Measurements from ENCODE around the gene PRKAR2A.
A peak's percentile ranks its signal among the peaks of the same experiment; 100 is the strongest.
"Not testable (repeated sequence)": the region's sequence is repeated elsewhere in the genome, so short reads cannot be mapped to it uniquely, and the experiment has no call there.

Gene PRKAR2A

GRCh38 chr3:48789665-48790064, 58.0 kb downstream of the PRKAR2A start:
- intact Hi-C loops (cut with DNase I) = no loop called here
- no peak for DNase-seq

- intact Hi-C loops (cut with DNase I) = no loop called here
- DNase-seq = no peak
Observed at GRCh38 chr3:48788544-48789162, 59.0 kb downstream of the PRKAR2A start.

DNA sequence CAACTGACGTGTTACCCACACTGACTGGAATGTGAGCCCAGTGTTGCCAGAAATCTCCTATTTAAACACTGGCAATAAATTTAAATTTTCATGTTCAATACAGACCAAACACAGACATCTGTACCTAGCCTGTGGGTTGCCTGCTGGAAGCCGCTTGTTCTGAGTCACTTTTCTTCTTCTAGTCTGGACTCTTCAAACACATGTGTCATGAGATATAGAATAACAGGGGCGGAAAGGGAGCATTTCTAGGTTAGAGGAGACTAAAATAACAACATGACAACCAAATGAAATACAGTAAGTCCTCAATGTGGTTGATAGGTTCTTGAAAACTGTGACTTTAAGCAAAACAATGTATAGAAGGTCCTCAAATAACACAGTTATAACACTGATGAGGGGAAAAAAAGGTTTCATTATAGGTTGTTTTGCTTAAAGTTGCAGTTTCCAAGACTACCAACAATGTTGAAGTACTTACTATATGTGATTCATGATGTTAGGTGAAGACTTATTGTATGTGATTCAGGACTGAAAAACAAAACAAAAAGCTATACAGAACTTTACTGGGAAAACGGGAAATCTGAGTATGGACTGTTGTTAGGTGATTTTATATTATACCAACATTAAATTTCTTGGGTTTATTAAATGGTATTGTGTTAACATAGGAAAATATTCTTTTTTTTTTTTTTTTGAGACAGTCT, 63.1 kb downstream of the PRKAR2A start:
- intact Hi-C loops (cut with DNase I) = no loop called here
- DNase-seq = no peak

DNA sequence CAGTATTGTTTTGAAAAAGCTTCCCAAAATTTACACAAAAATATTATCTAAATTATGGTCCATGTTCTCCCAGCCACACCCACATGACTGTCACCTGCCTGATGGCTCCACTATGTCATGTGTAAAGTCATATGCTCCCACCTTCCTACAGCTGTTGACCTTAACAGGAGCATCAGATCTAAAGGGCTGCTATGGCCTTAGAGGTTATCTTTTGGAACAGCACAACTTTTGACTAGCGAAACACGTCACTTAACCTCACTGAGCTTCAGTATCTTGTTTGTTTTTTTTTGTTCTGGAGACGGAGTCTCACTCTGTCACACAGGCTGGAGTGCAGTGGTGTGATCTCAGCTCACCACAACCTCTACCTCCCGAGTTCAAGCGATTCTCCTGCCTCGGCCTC, 64.4 kb downstream of the PRKAR2A start:
- DNase-seq = no peak
- intact Hi-C loops (cut with DNase I) = no loop called here

- intact Hi-C loops (cut with DNase I) = no loop called here
- no peak for DNase-seq
Observed at GRCh38 chr3:48782046-48782445, 65.6 kb downstream of the PRKAR2A start.

DNA sequence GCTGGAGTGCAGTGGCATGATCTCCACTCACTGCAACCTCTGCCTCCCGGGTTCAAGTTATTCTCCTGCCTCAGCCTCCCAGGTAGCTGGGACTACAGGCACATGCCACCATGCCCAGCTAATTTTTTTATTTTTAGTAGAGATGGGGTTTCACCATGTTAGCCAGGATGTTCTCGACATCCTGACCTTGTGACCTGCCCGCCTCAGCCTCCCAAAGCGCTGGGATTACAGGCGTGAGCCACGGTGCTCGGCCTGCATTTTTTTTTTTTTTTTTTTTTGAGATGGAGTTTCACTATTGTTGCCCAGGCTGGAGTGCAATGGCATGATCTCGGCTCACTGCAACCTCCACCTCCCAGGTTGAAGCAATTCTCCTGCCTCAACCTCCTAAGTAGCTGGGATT, 69.1 kb downstream of the PRKAR2A start:
- DNase-seq; intact Hi-C loops (cut with DNase I): not testable (repeated sequence)

GRCh38 chr3:48776854-48777253, 70.8 kb downstream of the PRKAR2A start:
- intact Hi-C loops (cut with DNase I) = no loop called here
- no peak for DNase-seq

GRCh38 chr3:48770192-48770502, 77.5 kb downstream of the PRKAR2A start:
- DNase-seq = no peak
- intact Hi-C loops (cut with DNase I) = no loop called here

DNA sequence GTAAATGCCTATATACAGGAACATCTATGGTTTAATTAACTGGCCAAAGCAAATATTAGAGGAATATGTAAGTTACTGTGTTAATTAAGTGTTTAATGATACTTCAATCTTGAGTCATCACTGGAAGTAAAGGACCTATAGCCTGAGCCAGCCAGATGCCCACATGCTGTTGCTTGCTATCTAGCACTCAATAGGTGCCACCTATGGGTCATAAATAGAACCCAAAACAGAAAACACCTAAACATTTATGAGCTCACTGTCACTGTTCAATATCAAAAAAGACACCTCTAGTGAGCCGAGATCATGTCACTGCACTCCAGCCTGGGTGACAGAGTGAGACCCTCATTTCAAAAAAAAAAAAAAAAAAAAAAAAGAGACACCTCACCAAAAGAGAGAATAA, 82.3 kb downstream of the PRKAR2A start:
- intact Hi-C loops (cut with DNase I) = no loop called here
- DNase-seq = peak in 8 of 42 donors; percentile 12 to 62 (median 32)

GRCh38 chr3:48762816-48763215, 84.9 kb downstream of the PRKAR2A start:
- intact Hi-C loops (cut with DNase I) = no loop called here
- DNase-seq = peak in 1 of 42 donors; percentile 2

- intact Hi-C loops (cut with DNase I); DNase-seq: not testable (repeated sequence)
Observed at GRCh38 chr3:48759991-48760540, 87.6 kb downstream of the PRKAR2A start.

GRCh38 chr3:48759531-48759930, 88.1 kb downstream of the PRKAR2A start:
- DNase-seq; intact Hi-C loops (cut with DNase I): not testable (repeated sequence)

DNA sequence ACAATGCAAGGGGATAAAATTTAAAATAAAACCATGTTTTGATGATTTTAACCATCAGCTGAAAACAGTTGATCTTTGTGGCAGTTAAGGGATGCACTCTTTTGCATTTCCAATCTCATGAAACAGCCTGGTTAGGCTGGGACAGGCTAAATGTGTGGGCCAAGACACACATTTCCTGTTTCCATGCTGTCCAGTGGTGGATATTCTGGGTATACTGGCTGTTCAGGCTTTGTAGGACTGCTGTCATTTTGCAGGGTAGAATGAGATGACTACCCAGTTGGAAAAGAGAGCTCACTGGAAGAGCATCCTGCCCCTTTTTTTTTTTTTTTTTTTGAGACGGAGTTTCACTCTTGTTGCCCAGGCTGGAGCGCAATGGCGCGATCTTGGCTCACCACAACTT, 88.6 kb downstream of the PRKAR2A start:
- intact Hi-C loops (cut with DNase I) = no loop called here
- no peak for DNase-seq

DNA sequence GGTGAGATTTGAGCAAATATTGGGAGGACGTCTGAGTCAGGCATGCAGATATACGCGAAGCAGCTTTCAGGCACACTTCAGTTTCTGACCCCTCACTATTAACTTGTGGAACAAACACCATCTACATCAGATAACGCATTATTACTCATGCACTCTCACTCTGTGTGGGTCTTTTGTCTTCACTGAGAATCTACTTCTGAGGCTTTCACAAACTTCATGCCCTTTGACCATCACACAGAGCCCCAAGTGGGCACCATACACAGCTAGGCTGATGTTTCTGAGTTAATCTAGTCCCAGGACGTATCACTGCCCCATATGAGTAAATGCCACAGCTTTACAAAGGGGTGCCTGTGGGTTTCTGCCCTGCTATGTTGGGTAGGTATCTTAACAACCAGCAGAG, 91.0 kb downstream of the PRKAR2A start:
- intact Hi-C loops (cut with DNase I) = no loop called here
- no peak for DNase-seq

GRCh38 chr3:48750856-48751255, 96.8 kb downstream of the PRKAR2A start:
- DNase-seq = no peak
- intact Hi-C loops (cut with DNase I) = no loop called here

DNA sequence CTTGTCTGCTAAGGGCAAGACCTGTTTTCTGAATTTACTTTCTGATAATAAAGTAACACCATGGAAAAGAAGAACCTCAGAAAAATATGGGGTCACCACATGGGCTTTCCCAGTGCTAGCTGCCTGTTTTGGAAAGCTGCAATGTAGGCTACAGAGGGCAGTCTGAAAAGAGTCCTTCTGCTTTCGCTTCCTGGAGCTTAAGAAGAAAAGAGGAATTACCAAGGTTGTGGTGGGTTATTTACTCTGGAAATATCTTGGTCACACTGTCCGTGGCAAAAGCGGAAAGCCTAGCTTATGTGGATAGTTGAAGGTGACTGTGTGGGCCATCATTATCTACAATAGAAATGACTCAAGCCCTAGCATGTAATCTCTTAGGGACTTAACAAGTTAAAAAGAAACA, 98.9 kb downstream of the PRKAR2A start:
- intact Hi-C loops (cut with DNase I) = no loop called here
- peak in 9 of 42 donors; percentile 9 to 39 (median 14) for DNase-seq

- DNase-seq = peak in 10 of 42 donors; percentile 12 to 55 (median 28)
- intact Hi-C loops (cut with DNase I) = no loop called here
Observed at GRCh38 chr3:48747706-48748105, 100.0 kb downstream of the PRKAR2A start.

GRCh38 chr3:48747015-48747615, 100.6 kb downstream of the PRKAR2A start:
- peak in 30 of 42 donors; percentile 13 to 77 (median 39) for DNase-seq
- intact Hi-C loops (cut with DNase I) = no loop called here

DNA sequence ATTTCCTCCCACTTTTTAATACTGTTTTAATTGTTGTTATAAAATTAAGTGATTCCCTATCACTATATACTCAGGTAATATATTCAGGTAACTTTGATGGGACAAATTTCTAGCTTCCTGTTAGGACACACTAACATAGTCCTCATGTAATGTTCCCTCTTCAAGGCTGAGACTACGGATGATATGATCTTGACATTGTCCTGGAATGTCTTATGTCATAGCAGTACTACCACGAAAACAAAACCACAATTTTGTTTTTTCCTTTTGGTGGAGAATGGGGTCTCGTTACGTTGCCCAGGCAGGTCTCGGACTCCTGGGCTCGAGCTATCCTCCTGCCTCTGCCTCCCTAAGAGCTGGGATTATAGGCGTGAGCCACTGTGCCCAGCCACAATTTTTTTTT, 103.9 kb downstream of the PRKAR2A start:
- intact Hi-C loops (cut with DNase I) = no loop called here
- no peak for DNase-seq

GRCh38 chr3:48741226-48741625, 106.4 kb downstream of the PRKAR2A start:
- DNase-seq; intact Hi-C loops (cut with DNase I): not testable (repeated sequence)
